ENCODE data around the gene CDRT15.
"Not testable (repeated sequence)": the region's sequence is repeated elsewhere in the genome, so short reads cannot be mapped to it uniquely, and the experiment has no call there.

The CDRT15 gene

GRCh38 chr17:14236762-14237161 is at the start of gene CDRT15:
Gene CDRT15 (minus strand): TSS chr17:14236862. CDS start chr17:14236833, 29 bp downstream.
- ATAC-seq, DNase-seq: not testable (repeated sequence)

DNA sequence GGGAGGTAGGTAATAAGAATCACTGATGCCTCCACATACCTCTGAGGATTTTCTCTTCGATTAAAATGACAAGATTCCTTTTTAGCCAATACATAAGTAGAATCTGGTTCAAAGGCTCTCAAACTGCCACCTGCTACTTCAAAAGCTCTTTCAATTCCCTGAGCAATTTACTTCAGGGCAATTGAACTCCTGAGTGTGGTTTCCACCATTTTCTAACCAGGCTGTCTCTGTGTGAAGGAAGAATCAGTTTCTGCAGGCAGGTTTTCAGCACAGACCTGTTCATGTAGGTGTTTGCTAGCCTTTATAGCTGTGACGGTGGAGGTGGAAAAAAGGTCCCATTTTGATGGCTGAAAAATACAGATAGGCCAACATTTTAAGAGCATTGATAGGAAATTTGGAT is 46.1 kb upstream of the CDRT15 start:
- ATAC-seq (no peak), DNase-seq (no peak)

GRCh38 chr17:14281530-14281929 is 44.9 kb upstream of the CDRT15 start:
- ATAC-seq = no peak
- no peak for DNase-seq

DNA sequence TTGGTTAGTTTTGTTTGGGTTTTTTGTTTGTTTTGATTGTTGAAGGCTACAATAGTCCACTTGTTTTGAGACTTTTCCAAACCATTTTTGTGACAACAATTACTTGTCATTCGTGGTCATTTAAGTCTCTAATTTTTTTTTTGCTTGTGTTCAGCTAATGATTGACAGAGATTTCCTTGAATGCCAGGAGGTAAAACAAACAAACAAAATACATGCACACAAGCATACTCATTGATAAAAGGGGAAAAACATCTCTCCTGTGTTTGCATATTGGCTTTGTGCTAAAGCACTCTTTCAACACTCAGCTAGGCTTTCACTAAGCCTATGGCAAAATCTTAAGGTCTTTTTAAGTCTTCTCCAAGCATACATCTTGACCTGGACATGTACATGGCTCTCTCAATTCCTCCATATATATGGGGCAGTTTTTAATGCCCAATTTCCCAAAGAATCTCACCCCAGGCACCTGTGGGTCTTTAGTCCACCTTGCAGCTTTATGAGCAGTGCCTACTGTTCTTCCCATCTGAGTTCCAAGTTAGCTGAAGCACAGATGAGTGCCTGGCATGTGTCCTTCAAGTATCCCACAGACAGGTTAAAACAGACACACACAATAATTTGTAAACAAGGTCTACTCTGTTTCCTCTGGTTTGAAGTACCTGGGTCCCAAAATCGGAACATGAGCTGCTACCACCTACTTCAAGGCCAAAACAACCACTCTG is 40.0 kb upstream of the CDRT15 start:
- DNase-seq = no peak
- no peak for ATAC-seq

GRCh38 chr17:14270508-14270907 is 33.8 kb upstream of the CDRT15 start:
- DNase-seq (no peak), ATAC-seq (no peak)

DNA sequence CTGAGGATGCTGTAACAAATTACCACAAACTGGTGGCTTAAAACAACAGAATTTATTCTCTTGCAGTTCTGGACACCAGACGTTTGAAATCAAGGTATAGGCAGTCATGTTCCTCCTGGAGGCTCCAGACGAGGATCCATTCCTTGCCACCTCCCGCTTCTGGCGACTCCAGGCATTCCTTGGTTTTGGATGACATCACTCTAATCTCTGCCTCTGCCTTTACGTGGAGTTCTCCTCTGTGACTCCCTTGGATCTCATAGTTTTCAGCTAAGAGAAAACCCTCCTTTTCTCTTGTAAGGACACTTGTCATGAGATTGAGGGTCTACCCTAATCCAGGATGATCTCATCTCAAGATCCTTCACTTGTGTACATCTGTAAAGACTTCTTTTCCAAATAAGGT is 32.8 kb upstream of the CDRT15 start:
- ATAC-seq (no peak), DNase-seq (no peak)

DNA sequence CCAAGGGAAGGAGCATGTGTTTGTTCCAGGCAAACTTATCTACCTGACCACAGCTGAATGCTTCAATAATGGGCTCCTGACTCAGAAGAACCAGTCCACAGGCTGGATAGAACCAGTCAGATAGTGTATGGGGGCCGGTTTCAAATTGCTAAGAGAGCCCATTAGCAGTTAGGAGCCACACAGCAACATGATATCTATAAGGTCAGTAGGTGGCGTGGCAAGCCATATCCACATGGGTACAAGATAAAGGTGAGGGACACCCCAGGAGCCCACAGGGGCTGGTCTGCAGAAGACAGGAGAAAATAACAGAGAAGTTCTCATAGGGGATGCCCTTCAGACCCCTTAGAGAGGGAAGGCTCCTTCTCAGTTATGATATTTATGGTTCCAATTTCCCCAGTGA is 31.6 kb upstream of the CDRT15 start:
- no peak for DNase-seq

GRCh38 chr17:14261406-14261805 is 24.7 kb upstream of the CDRT15 start:
- DNase-seq (no peak), ATAC-seq (no peak)

More for the DNA sequence above, 31.6 kb upstream of the CDRT15 start:
- ATAC-seq = no peak

DNA sequence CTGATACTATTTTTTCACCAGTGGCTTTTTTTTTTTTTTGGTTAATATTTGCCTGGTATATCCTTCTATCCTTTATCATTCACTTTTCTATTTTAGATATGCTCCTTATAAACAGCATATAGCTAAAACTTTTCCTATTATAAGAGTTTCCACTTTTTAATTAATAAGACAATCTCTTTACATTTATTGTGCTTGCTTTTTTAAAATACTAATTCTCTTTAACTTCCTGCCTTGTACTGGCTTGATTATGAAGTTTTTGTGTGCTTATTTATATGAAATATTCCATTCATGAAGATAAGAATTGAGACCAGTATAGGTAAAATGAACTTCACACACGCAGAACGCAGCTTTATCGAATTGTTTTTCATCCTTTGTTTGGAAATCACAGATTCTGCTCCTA is 9.0 kb upstream of the CDRT15 start:
- DNase-seq (no peak), ATAC-seq (no peak)

DNA sequence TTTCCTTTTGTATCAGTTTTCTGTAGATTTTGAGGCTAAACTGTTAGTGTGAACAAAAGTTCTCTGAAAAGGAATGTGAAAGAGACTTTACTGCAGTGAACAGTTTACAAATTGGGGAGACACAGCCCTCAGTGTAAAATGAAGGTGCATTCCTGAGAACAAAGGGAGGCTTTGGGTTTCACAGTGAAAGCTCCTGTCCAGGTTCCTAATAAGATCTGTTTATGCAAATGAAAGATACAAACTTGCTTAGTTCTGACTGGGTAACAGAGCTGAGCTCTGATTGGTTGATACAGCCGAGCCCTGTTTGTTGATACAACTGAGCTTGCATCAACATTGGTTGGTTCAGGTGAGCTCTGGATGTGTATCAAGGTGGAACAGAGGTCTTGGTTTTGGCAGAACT is 8.3 kb upstream of the CDRT15 start:
- no peak for ATAC-seq
- no peak for DNase-seq

- not testable (repeated sequence) for DNase-seq, ATAC-seq
Measured at GRCh38 chr17:14239271-14239670, 2.6 kb upstream of the CDRT15 start.

DNA sequence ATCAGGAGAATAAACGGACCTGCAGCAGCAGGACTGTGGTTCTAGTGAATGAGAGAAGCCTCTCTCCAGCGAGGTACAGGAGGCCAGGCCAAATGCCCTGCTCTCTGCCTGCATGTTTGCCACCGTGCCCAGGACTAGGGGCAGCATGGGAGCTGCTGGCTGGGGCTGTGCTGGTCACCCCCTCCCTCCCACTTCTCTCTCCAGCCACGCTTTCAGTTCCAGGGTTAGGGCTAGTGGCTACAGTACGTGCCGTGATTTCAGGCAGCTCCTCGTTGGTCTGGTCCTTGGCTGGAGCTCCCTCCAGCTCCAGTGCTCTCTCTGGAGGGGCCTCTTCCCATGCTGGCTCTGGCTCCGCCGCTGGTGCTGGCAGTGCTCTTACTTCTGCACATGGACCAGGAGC is 630 bp downstream of the CDRT15 start:
- ATAC-seq, DNase-seq: not testable (repeated sequence)

DNA sequence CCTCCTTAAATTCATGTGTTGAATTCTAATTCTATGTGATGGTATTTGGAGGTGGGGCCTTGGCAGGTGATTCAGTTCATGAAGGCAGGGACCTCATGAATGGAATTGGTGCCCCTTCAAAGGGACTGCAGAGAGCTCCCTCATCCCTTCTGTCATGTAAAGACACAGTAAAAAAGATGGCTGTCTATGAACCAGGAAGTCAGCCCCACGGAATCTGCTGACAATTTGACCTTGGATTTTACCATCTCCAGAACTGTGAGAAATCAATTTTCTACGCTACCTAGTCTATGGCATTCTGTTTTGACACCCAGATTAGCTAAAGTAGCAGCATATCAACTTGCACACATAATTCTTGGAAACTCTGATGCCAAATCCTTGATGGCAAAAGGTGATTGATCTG is 1.6 kb downstream of the CDRT15 start:
- not testable (repeated sequence) for DNase-seq, ATAC-seq

- not testable (repeated sequence) for ATAC-seq, DNase-seq
Measured at GRCh38 chr17:14231187-14231586, 5.5 kb downstream of the CDRT15 start.

DNA sequence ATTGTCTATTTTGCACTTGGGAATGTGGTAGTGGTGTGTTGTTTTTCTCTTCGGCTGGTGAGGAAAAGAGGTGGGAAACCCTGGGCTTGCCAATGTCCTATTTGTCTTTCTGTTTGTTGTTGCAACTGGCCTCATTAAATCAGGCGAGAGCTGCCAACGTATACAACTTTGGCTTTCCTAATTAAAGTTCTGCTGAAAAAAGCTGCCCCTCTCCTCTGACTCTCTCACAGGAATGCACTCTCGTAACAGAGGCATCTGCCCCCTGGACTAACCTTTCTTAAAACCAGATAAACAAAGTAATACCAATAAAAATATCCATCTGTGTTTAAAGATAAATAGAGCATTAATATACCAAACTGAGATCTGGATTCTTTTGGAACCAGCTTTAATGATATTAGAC is 7.8 kb downstream of the CDRT15 start:
- ATAC-seq (no peak), DNase-seq (no peak)

GRCh38 chr17:14227052-14227451 is 9.6 kb downstream of the CDRT15 start:
- no peak for ATAC-seq
- no peak for DNase-seq

DNA sequence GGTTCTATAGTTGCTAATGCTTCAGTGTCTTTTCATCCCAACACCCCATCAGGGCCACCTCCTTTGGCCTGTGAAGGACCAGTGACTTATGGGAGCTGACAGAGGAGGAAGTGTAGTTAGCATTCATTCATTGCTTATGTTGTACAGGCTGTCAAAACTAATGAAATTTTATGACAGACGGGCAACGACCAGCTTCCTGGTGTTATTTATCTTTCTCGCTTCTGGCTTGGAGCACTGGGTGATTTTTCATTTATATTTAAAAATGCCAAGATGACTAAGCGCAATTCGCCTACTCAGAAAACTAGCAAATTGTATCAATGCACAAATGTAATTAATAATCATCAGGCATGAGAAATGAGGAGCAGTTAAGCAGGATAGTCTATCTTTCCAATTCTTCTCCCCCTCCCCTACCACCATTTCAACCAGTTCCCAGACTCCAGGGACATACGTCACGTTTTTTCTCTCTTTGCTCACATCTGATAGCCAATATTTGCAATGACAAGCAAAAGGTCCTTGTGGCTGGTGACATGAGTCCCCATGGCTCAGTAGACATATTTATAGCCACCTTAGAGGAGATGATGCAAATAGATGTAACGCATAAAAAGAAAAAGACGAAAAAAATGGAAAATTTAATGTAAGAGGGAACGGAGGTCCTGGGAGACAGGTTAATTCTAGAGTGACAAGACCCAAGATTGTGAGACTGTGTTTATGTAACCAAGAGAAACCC is 11.2 kb downstream of the CDRT15 start:
- no peak for DNase-seq
- no peak for ATAC-seq

- ATAC-seq = no peak
- DNase-seq = no peak
Measured at GRCh38 chr17:14222611-14223010, 14.1 kb downstream of the CDRT15 start.

DNA sequence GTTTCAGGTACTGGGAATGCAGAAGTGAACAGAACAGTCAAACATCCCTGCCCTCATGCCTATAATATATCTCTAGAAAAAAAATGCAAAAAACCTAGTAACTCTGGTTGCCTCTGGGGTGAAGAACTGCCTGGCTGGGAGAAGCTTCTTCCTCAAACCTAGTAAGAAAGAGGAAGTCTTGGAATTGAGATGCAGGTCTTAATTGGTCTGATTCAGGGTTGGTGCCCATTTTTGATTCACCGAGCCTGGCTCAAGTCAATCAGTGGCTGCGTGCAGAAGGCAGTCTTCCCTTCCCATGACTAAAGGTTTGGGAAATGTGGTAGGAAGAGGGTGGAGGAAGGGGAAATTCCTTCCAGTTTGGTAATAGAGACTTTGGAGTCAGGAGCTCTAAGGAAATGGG is 22.4 kb downstream of the CDRT15 start:
- DNase-seq (no peak), ATAC-seq (no peak)

DNA sequence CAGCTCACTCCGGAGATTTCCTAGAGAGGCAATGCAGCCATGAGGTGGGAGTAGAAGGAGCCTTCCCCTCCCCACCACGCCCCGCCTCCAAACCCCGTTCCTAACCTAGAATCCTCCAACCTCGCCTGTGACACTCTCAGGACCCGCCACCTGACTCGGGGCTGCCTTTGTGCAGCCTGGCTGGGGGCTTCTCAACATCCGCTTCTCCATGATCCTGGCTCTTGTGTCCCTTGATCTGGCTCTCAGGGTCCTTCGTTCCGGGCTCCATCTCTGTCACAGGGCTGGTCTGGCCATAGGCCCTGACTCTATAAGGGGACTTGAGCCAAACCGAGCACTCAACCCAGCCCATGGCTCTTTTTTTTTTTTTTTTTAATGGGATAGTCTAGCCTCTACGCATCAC is 24.3 kb downstream of the CDRT15 start:
- DNase-seq = no peak
- no peak for ATAC-seq

GRCh38 chr17:14211801-14212200 is 24.9 kb downstream of the CDRT15 start:
- ATAC-seq (no peak), DNase-seq (peak; percentile 49)

DNA sequence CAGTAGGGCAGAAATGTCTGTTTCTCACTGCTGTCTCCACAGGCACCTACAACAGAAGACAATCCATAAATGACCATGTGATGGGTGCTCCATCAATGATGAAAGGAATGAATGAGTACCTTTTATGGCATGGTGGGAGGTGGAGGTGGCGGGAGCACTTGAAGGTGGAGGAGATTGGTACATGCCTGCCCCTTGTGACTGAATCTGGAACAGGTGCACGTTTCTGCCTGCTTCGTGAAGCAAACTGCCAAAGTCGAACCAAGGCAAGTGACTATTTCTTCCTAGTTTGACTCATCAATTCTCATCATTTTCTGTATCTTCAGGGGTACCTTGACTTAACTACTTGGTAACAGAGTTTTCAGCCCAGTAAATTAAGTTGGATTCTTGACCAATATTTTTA is 25.4 kb downstream of the CDRT15 start:
- ATAC-seq = no peak
- DNase-seq = no peak

DNA sequence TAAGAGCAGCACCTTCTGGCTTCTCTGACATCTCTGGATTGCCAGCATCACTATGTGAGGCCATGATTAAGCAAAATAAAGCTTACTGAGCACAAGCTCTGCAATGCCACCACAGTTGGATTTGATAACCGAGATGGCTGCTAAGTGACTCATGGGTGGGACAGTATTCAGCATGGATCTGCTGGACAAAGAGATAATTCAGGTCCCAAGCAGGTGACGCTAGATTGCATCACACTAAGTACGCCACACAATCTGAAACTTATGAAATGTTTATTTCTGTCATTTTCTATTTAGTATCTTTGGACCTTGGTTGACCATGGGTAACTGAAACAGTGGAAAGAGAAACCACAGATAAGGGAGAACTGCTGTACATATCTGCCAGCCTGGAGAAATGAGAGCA is 27.4 kb downstream of the CDRT15 start:
- ATAC-seq (no peak), DNase-seq (no peak)

- DNase-seq (no peak), ATAC-seq (no peak)
Measured at GRCh38 chr17:14207791-14208190, 28.9 kb downstream of the CDRT15 start.
